Measurements from ENCODE around the gene SLC6A13.

GRCh38 chr12:209246-209645 lies 53.4 kb downstream of the SLC6A13 start:
- TF ChIP-seq CTCF (IDR thresholded peaks at IDR 0.05) (no peak), POLR2A (IDR thresholded peaks at IDR 0.05) (no peak)

Data from Peyer's patch (tissue), 4 donors.